ENCODE measurements around the gene ADAM12. TPM values are rescaled to one million over a fixed set of nuclear protein-coding genes. Genes with fewer than 3 reads are reported as not detected.

ADAM12 gene
- polyA plus RNA-seq, 1 of the 3 experiments (the other 2 are of a cell fraction), result 25.0 TPM

GRCh38 chr10:126425489-126426065 lies 37.3 kb upstream of the ADAM12 start:
- Histone ChIP-seq H3K27me3 (ENCODE audit: insufficient read depth) (no peaks in the 10 kb centered on the region), H3K27ac (ENCODE audit: low read depth in 2 of 2, low read length in 1 of 2) (no peak overlapping the region), H3K9me3 (no peaks in the 10 kb centered on the region), H3K9ac (no peak overlapping the region), H3K4me3 (ENCODE audit: low read depth in 2 of 2, low read length in 1 of 2) (no peak overlapping the region), H3K4me2 (no peak overlapping the region), H3K4me1 (ENCODE audit: control insufficient read depth in 1 of 2, insufficient read depth in 2 of 2, low read depth in 1 of 2, low read length in 1 of 2) (no peaks in the 10 kb centered on the region; a peak in 1 of 4 replicates), H2AFZ (ENCODE audit: low read depth) (no peak overlapping the region), H3F3A (replicated peaks; ENCODE audit: insufficient read depth) (no peaks in the 10 kb centered on the region), H3K36me3 (replicated peaks in 1 of 2; ENCODE audit: control insufficient read depth in 1 of 2, insufficient read depth in 2 of 2, low read length in 1 of 2) (no peaks in the 10 kb centered on the region), H3K79me2 (ENCODE audit: insufficient read depth) (no peaks in the 10 kb centered on the region), H4K20me1 (ENCODE audit: insufficient read depth) (no peaks in the 10 kb centered on the region), H3K9me2 (no peaks in the 10 kb centered on the region)
- ChIA-PET POLR2A (interaction anchor here (0.8 kb wide), 1 partner anchor 37 kb away, joined by 3 read pairs; the partner anchor contains the start of gene ADAM12), CTCF (no interaction called here)
- 61% methylated on average over 8 of the region's 8 CpGs for WGBS (ENCODE audit: low lambda C conversion rate)
- DNase-seq, result no peak
- no peak for TF ChIP-seq ZBTB33 (IDR thresholded peaks at IDR 0.05; ENCODE audit: borderline replicate concordance, low read depth)
- TF ChIP-seq NRF1 (IDR thresholded peaks at IDR 0.05; ENCODE audit: low read depth, low read length), result no peak
- TF ChIP-seq MAX (IDR thresholded peaks at IDR 0.05; ENCODE audit: low read depth), result no peak
- no peak for TF ChIP-seq REST (IDR thresholded peaks at IDR 0.05; ENCODE audit: low read depth, low read length)
- TF ChIP-seq FOSL2 (IDR thresholded peaks at IDR 0.05; ENCODE audit: borderline replicate concordance, low read depth), result no peak
- TF ChIP-seq RXRA (IDR thresholded peaks at IDR 0.05; ENCODE audit: borderline replicate concordance, low read depth), result no peak
- TF ChIP-seq CTCF (IDR thresholded peaks at IDR 0.05), result no peak
- TF ChIP-seq TEAD4 (IDR thresholded peaks at IDR 0.05; ENCODE audit: borderline replicate concordance, insufficient read depth), result no peak
- TF ChIP-seq POLR2AphosphoS5 (IDR thresholded peaks at IDR 0.05; ENCODE audit: low read depth, low read length), result no peak
- no peak for TF ChIP-seq RAD21 (IDR thresholded peaks at IDR 0.05; ENCODE audit: low read length)
- no peak for TF ChIP-seq EP300 (IDR thresholded peaks at IDR 0.05; ENCODE audit: borderline replicate concordance in 1 of 2, low read depth in 1 of 2, low read length in 1 of 2)
- no peak for TF ChIP-seq FOXM1 (IDR thresholded peaks at IDR 0.05; ENCODE audit: low read depth)
- TF ChIP-seq TCF12 (IDR thresholded peaks at IDR 0.05), result no peak

Measured in SK-N-SH (cell line).